Measurements from ENCODE around the gene PSG7.
"Not testable (repeated sequence)": the region's sequence is repeated elsewhere in the genome, so short reads cannot be mapped to it uniquely, and the experiment has no call there.

PSG7 gene

GRCh38 chr19:42937107-42937506 lies at the start of gene PSG7:
TSS of gene PSG7 (minus strand) at chr19:42937207. CDS start at chr19:42937076, 131 bp downstream.
- not testable (repeated sequence) for DNase-seq (ENCODE audit: extremely low read depth, low read depth)

- no peak for TF ChIP-seq CTCF (IDR thresholded peaks at IDR 0.05; ENCODE audit: low read depth, low read length)
- DNase-seq (ENCODE audit: extremely low read depth, low read depth), result peak; percentile 5
Observed at GRCh38 chr19:42985588-42985987, 48.6 kb upstream of the PSG7 start.

GRCh38 chr19:42982111-42982510 lies 45.1 kb upstream of the PSG7 start:
- DNase-seq (ENCODE audit: extremely low read depth, low read depth), result not testable (repeated sequence)

- DNase-seq (ENCODE audit: extremely low read depth, low read depth), result not testable (repeated sequence)
Observed at GRCh38 chr19:42971451-42971850, 34.4 kb upstream of the PSG7 start.

- no peak for TF ChIP-seq CTCF (IDR thresholded peaks at IDR 0.05; ENCODE audit: low read depth, low read length)
- DNase-seq (ENCODE audit: extremely low read depth, low read depth), result no peak
Observed at GRCh38 chr19:42965176-42965575, 28.2 kb upstream of the PSG7 start.

GRCh38 chr19:42961119-42961518 lies 24.1 kb upstream of the PSG7 start:
- no peak for TF ChIP-seq CTCF (IDR thresholded peaks at IDR 0.05; ENCODE audit: low read depth, low read length)
- DNase-seq (ENCODE audit: extremely low read depth, low read depth), result no peak

GRCh38 chr19:42952126-42952525 lies 15.1 kb upstream of the PSG7 start:
- not testable (repeated sequence) for DNase-seq (ENCODE audit: extremely low read depth, low read depth)

- not testable (repeated sequence) for DNase-seq (ENCODE audit: extremely low read depth, low read depth)
Observed at GRCh38 chr19:42951476-42951875, 14.5 kb upstream of the PSG7 start.

GRCh38 chr19:42942187-42942789 lies 5.3 kb upstream of the PSG7 start:
- peak; percentile 45 for TF ChIP-seq CTCF (IDR thresholded peaks at IDR 0.05; ENCODE audit: low read depth, low read length)
- no peak for DNase-seq (ENCODE audit: extremely low read depth, low read depth)

- not testable (repeated sequence) for DNase-seq (ENCODE audit: extremely low read depth, low read depth)
Observed at GRCh38 chr19:42934726-42935125, 2.3 kb downstream of the PSG7 start.

- DNase-seq (ENCODE audit: extremely low read depth, low read depth), result not testable (repeated sequence)
Observed at GRCh38 chr19:42934183-42934582, 2.8 kb downstream of the PSG7 start.

GRCh38 chr19:42933412-42933811 lies 3.6 kb downstream of the PSG7 start:
- DNase-seq (ENCODE audit: extremely low read depth, low read depth), result not testable (repeated sequence)

GRCh38 chr19:42932485-42933101 lies 4.4 kb downstream of the PSG7 start:
- peak; percentile 70 for DNase-seq (ENCODE audit: extremely low read depth, low read depth)
